ENCODE measurements around the gene TBC1D10B.

Gene TBC1D10B

GRCh38 chr16:30372725-30373124 lies 2.4 kb upstream of the TBC1D10B start:
- DNase-seq = no peak

GRCh38 chr16:30372038-30372712 lies 1.9 kb upstream of the TBC1D10B start:
- no peak for DNase-seq

GRCh38 chr16:30371248-30371816 lies 1.0 kb upstream of the TBC1D10B start:
- DNase-seq = no peak

- no peak for DNase-seq
These were observed 297 bp downstream of the TBC1D10B start for GRCh38 chr16:30369938-30370455.

GRCh38 chr16:30369091-30369937 lies 980 bp downstream of the TBC1D10B start:
- no peak for DNase-seq

- no peak for DNase-seq
These were observed 1.6 kb downstream of the TBC1D10B start for GRCh38 chr16:30368792-30369090.

- no peak for DNase-seq
These were observed 2.0 kb downstream of the TBC1D10B start for GRCh38 chr16:30368122-30368791.

- DNase-seq = no peak
These were observed 2.8 kb downstream of the TBC1D10B start for GRCh38 chr16:30367349-30368009.

- DNase-seq = no peak
These were observed 3.8 kb downstream of the TBC1D10B start for GRCh38 chr16:30366511-30366910.

GRCh38 chr16:30365200-30365599 lies 5.1 kb downstream of the TBC1D10B start:
- DNase-seq = no peak

GRCh38 chr16:30361180-30361579 lies 9.1 kb downstream of the TBC1D10B start:
- DNase-seq = no peak

GRCh38 chr16:30359871-30360170 lies 10.5 kb downstream of the TBC1D10B start:
- no peak for DNase-seq

- DNase-seq = no peak
These were observed 11.1 kb downstream of the TBC1D10B start for GRCh38 chr16:30358990-30359870.

- no peak for DNase-seq
These were observed 11.7 kb downstream of the TBC1D10B start for GRCh38 chr16:30358577-30358936.

- DNase-seq = no peak
These were observed 12.3 kb downstream of the TBC1D10B start for GRCh38 chr16:30357715-30358576.

GRCh38 chr16:30357085-30357714 lies 13.1 kb downstream of the TBC1D10B start:
- no peak for DNase-seq

- DNase-seq = peak; percentile 52
These were observed 13.8 kb downstream of the TBC1D10B start for GRCh38 chr16:30356401-30357084.

- DNase-seq = peak; percentile 17
These were observed 14.4 kb downstream of the TBC1D10B start for GRCh38 chr16:30355954-30356308.

GRCh38 chr16:30355144-30355953 lies 14.9 kb downstream of the TBC1D10B start, which contains the start of gene CD2BP2:
CD2BP2 (minus strand) TSS chr16:30355308; CDS start chr16:30354681, 627 bp downstream.
- DNase-seq = peak; percentile 92

Data from NCI-H2029 treated with DMSO at 0.1 percent for 48 hours (cell line).